ENCODE results near the gene TREML4. TPM values are rescaled to one million over a fixed set of nuclear protein-coding genes. Genes with fewer than 3 reads are reported as not detected.

TREML4 gene
- polyA plus RNA-seq, 2 of the 4 experiments (the other 2 are of a cell fraction) = not detected

DNA sequence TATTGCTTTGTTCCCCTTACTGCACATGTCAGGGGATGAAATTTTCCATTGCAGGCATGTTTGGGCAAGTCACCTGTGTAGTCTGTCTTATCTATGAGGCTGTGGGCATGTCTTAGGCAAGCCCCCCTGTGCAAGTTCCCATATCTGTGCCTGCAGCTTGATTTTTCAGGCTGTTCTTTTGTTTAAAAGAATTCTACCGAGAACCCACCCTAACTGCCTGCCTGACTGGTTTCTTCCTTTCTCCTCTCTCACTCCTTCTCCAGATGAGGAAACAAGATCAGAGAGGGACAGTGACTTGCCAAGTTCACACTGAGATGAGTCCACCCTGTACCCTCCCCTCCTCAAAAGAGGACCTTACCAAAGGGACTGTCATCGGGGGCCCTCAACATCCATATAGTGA lies 38.2 kb upstream of the TREML4 start:
- TF ChIP-seq ZFP36 (IDR thresholded peaks at IDR 0.05; ENCODE audit: borderline replicate concordance, partially characterized antibody) (peak; percentile 89), HOXB5 (CRISPR knock-in tag; IDR thresholded peaks at IDR 0.05) (no peak), ZC3H11A (IDR thresholded peaks at IDR 0.05) (no peak)
- CTCF ChIA-PET = interaction anchor here (0.6 kb wide), 1 partner anchor 16 kb away, joined by 3 read pairs; no protein-coding TSS in a partner anchor
- 29% methylated on average over 2 of the region's 2 CpGs for WGBS (ENCODE audit: missing lambda C conversion rate)
- no peak for DNase-seq (ENCODE audit: low read depth in 1 of 2, low spot score in 1 of 2)
- H3K9me3 ChIP-seq = peaks cover 14% of the 10 kb centered on the region; the same call in 2 of the 3 replicates
- no peak overlapping the region for H3K27ac ChIP-seq
- H3K4me1 ChIP-seq = no peaks in the 10 kb centered on the region
- H3K4me3 ChIP-seq = no peak overlapping the region
- H3K4me2 ChIP-seq = no peak overlapping the region
- POLR2A ChIA-PET = no interaction called here
- ATAC-seq = no peak
- FAIRE-seq = no peak

- H3K9me3 ChIP-seq = peaks cover 14% of the 10 kb centered on the region; the same call in 2 of the 3 replicates
- H3K4me3 ChIP-seq = no peak overlapping the region
- no peak overlapping the region for H3K4me2 ChIP-seq
- ATAC-seq = no peak
- CTCF ChIA-PET = interaction anchor here (0.6 to 1.8 kb wide), 2 partner anchors 9 to 17 kb away, joined by 3 to 9 read pairs; no protein-coding TSS in a partner anchor
- H3K27ac ChIP-seq = no peak overlapping the region
- DNase-seq (ENCODE audit: low read depth in 1 of 2, low spot score in 1 of 2) = no peak
- POLR2A ChIA-PET = no interaction called here
- no peak for FAIRE-seq
- H3K4me1 ChIP-seq = no peaks in the 10 kb centered on the region
- 33% methylated on average over 3 of the region's 3 CpGs for WGBS (ENCODE audit: missing lambda C conversion rate)
- TF ChIP-seq TP53 (CRISPR knock-in tag; IDR thresholded peaks at IDR 0.05) (no peak), BCL3 (IDR thresholded peaks at IDR 0.05) (no peak), ZFP36 (IDR thresholded peaks at IDR 0.05; ENCODE audit: borderline replicate concordance, partially characterized antibody) (peak; percentile 60)
Measured at GRCh38 chr6:41190791-41191190, 37.4 kb upstream of the TREML4 start.

DNA sequence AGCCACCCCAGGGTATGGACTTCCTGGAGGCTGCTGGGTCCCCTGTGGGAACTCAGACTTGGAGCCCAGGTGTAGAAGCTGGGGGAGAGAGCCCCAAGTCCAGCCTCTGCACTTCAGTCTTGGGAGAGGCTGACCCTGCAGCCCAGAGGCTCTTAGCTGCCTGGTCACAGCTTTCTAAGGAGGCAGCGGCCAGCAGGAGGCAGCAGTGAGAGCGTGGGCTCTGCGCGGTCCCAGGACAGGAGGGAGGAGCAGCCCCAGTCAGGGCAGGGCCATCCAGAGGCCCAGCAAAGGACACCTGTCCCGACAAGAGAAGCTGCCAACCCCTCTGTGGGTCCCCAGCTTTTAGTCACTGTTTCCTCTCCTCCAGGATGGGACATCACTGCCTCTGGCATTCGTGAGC lies 36.6 kb upstream of the TREML4 start:
- no peak for TF ChIP-seq ESRRA (IDR thresholded peaks at IDR 0.05; ENCODE audit: borderline replicate concordance, low read length)
- TF ChIP-seq, protein P1, sequence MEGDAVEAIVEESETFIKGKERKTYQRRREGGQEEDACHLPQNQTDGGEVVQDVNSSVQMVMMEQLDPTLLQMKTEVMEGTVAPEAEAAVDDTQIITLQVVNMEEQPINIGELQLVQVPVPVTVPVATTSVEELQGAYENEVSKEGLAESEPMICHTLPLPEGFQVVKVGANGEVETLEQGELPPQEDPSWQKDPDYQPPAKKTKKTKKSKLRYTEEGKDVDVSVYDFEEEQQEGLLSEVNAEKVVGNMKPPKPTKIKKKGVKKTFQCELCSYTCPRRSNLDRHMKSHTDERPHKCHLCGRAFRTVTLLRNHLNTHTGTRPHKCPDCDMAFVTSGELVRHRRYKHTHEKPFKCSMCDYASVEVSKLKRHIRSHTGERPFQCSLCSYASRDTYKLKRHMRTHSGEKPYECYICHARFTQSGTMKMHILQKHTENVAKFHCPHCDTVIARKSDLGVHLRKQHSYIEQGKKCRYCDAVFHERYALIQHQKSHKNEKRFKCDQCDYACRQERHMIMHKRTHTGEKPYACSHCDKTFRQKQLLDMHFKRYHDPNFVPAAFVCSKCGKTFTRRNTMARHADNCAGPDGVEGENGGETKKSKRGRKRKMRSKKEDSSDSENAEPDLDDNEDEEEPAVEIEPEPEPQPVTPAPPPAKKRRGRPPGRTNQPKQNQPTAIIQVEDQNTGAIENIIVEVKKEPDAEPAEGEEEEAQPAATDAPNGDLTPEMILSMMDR (IDR thresholded peaks at IDR 0.05) = peak; percentile 22; the same call in 1 of the 3 replicates
- TF ChIP-seq RAD21 (conservative IDR thresholded peaks at IDR 0.05 in 1 of 2, IDR thresholded peaks at IDR 0.05 in 1 of 2) = peak in 1 of 2 experiments; percentile 7; a peak in 1 of 5 replicates
- ChIA-PET CTCF (interaction anchor here (1.0 to 1.8 kb wide), 3 partner anchors 9 to 46 kb away, joined by 3 to 9 read pairs (median 3); partner anchors contain the start of gene TREML2), POLR2A (no interaction called here)
- ATAC-seq (peak; percentile 75 to 93), FAIRE-seq (no peak), DNase-seq (ENCODE audit: low read depth in 1 of 2, low spot score in 1 of 2) (peak; percentile 8 to 36)
- H3K27ac ChIP-seq = no peak overlapping the region
- WGBS (ENCODE audit: missing lambda C conversion rate) = 0% methylated on average over 1 of the region's 6 CpGs
- peaks cover 14% of the 10 kb centered on the region; the same call in 2 of the 3 replicates for H3K9me3 ChIP-seq
- H3K4me2 ChIP-seq = no peak overlapping the region
- H3K4me3 ChIP-seq = no peak overlapping the region
- no peaks in the 10 kb centered on the region for H3K4me1 ChIP-seq

DNA sequence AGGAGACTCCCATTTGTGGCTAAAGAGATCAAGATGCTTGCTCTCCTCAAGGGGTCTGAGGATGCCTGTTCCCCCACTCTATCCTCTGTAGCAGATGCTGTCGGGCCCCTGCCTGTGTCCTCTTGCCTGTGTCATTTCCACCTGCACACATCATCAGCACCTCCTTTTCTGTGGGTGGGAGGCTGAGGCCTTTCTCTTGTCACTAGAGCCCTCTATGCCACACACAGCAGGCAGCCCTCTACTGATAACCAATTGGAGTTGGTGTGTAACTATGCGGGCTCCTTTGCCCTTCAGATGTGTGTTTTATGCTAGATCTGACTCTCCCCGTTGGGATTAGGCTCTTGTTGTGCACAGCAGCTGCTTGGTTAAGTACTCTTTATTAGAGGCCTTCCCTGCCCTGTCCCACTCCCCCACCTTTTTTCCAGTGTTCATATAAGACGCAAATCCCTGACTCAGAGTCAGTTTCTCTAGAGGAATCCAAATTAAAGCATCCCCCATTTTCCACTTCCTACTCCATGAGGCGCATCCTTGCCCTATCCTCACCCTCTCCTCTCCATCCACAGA lies 34.9 kb upstream of the TREML4 start:
- Histone ChIP-seq H3K27ac (no peak overlapping the region), H3K4me2 (no peak overlapping the region), H3K4me1 (no peaks in the 10 kb centered on the region), H3K4me3 (no peak overlapping the region), H3K9me3 (peaks cover 14% of the 10 kb centered on the region; the same call in 2 of the 3 replicates)
- ATAC-seq (no peak), FAIRE-seq (no peak), DNase-seq (ENCODE audit: low read depth in 1 of 2, low spot score in 1 of 2) (no peak)
- TF ChIP-seq CEBPB (IDR thresholded peaks at IDR 0.05) = no peak
- ChIA-PET CTCF (no interaction called here), POLR2A (no interaction called here)
- WGBS (ENCODE audit: missing lambda C conversion rate) = 28% methylated on average over 4 of the region's 5 CpGs

GRCh38 chr6:41193884-41194283 lies 34.3 kb upstream of the TREML4 start:
- CTCF ChIA-PET = no interaction called here
- FAIRE-seq = no peak
- no peaks in the 10 kb centered on the region for H3K4me1 ChIP-seq
- TF ChIP-seq, protein P1 (IDR thresholded peaks at IDR 0.05) = no peak
- TF ChIP-seq RNF2 (IDR thresholded peaks at IDR 0.05; ENCODE audit: borderline replicate concordance, low read depth) (no peak), PHF8 (IDR thresholded peaks at IDR 0.05; ENCODE audit: borderline replicate concordance, low read depth) (no peak), CHD2 (IDR thresholded peaks at IDR 0.05; ENCODE audit: low read length, partially characterized antibody) (no peak), USF2 (IDR thresholded peaks at IDR 0.05) (no peak), GATA3 (IDR thresholded peaks at IDR 0.05; ENCODE audit: borderline replicate concordance) (no peak), HOXA7 (CRISPR knock-in tag; IDR thresholded peaks at IDR 0.05) (no peak), KDM1A (IDR thresholded peaks at IDR 0.05; ENCODE audit: low read depth) (no peak), ZC3H11A (IDR thresholded peaks at IDR 0.05) (no peak), SREBF2 (IDR thresholded peaks at IDR 0.05) (no peak), CBX2 (IDR thresholded peaks at IDR 0.05; ENCODE audit: borderline replicate concordance, low read depth) (no peak), EHF (CRISPR knock-in tag; IDR thresholded peaks at IDR 0.05) (no peak), RFX5 (IDR thresholded peaks at IDR 0.05) (no peak)

More at GRCh38 chr6:41193884-41194283, 34.3 kb upstream of the TREML4 start:
- H3K27ac ChIP-seq = no peak overlapping the region
- ATAC-seq = no peak
- no peak for DNase-seq (ENCODE audit: low read depth in 1 of 2, low spot score in 1 of 2)
- H3K9me3 ChIP-seq = peaks cover 14% of the 10 kb centered on the region; the same call in 2 of the 3 replicates
- POLR2A ChIA-PET = no interaction called here
- no peak overlapping the region for H3K4me2 ChIP-seq
- H3K4me3 ChIP-seq = no peak overlapping the region
- WGBS (ENCODE audit: missing lambda C conversion rate) = 15% methylated on average over 2 of the region's 5 CpGs
